K562 (cell line): ENCODE measurements around the gene SOX12. TPM values are rescaled to one million over a fixed set of nuclear protein-coding genes. Genes with fewer than 3 reads are reported as not detected.

Source experiments
- ETV1 ChIP-seq: fragments of 450-650 bp; conservative IDR thresholded peaks from 2 replicates; pipeline ENCODE4 v1.6.1; 2016; ENCODE audit warnings: missing genetic modification characterization, control low read depth, low read depth, missing compliant biosample characterization
- PCBP1 ChIP-seq: fragments of 200-400 bp; formaldehyde crosslinking; IDR thresholded peaks from 2 replicates; pipeline ENCODE4 v1.6.1; 2018; ENCODE audit warnings: mild to moderate bottlenecking, low read depth, low read length; ENCODE audit not compliant: poor library complexity, severe bottlenecking
- ZNF212 ChIP-seq: fragments of 450-650 bp; formaldehyde crosslinking; IDR thresholded peaks from 2 replicates; pipeline ENCODE4 v1.4.0; 2020; ENCODE audit warnings: mild to moderate bottlenecking
- ZNF444 ChIP-seq: fragments of 250-450 bp; sonication (Bioruptor Pico); IDR thresholded peaks from 2 replicates; pipeline ENCODE4 v1.4.0; 2020; ENCODE audit warnings: mild to moderate bottlenecking, moderate library complexity
- ZNF77 ChIP-seq: fragments of 250-450 bp; sonication (Bioruptor Pico); IDR thresholded peaks from 2 replicates; pipeline ENCODE4 v1.5.0; 2020
- ZZZ3 ChIP-seq: fragments of 450-650 bp; IDR thresholded peaks from 2 replicates; pipeline ENCODE4 v1.6.1; 2016; ENCODE audit warnings: antibody characterized with exemption, mild to moderate bottlenecking, moderate library complexity
- polyA plus RNA-seq, 8 experiments: library from polyadenylated mRNA; depleted of rRNA in 4 of 8; stranded (reverse) in 5 of 8; unstranded in 3 of 8; fragments of >200 nt; fragmentation: Nextera tagmentation in 2 of 8; fragmentation: Illumina TruSeq in 1 of 8; extraction: Ambion mirVana in 2 of 8; extraction: Trizol in 1 of 8; gene quantifications; 2 replicates each; pipeline versions ENCODE4 v1.2.1 to v1.2.3, GENCODE V29; 2011 to 2014; ENCODE audit warnings: inconsistent platforms in 1 of 8, missing spikeins in 1 of 8
- total RNA-seq, 7 experiments: library from RNA; depleted of rRNA in 6 of 7; stranded (reverse); fragments of >200 nt in 6 of 7; fragmentation: Illumina TruSeq in 2 of 7; extraction: Trizol in 2 of 7; gene quantifications; 2 replicates each; pipeline versions ENCODE4 v1.2.1 to v1.2.3, GENCODE V29; 2011 to 2021; ENCODE audit warnings: low replicate concordance in 1 of 7
- TF ChIP-seq, protein P1 (sequence below): fragments of 450-650 bp; IDR thresholded peaks from 2 replicates; pipeline ENCODE4 v1.6.1; 2016; ENCODE audit warnings: mild to moderate bottlenecking, moderate library complexity
- TF ChIP-seq, protein P2 (sequence below): fragments of 450-650 bp; IDR thresholded peaks from 2 replicates; pipeline ENCODE4 v1.6.1; 2017; ENCODE audit warnings: antibody characterized with exemption, mild to moderate bottlenecking
- TF ChIP-seq, protein P3 (sequence below): sonication (generic); formaldehyde crosslinking; IDR thresholded peaks from 2 replicates; pipeline ENCODE4 v1.8.1; 2023; ENCODE audit warnings: mild to moderate bottlenecking, missing genetic modification reagents, moderate library complexity

SOX12 gene
- total and polyA plus RNA-seq, 9 of the 15 experiments (the other 6 are each of a cell fraction or from before 2014, with no cell fraction given), result 0.42 to 26.3 (median 2.6) TPM

DNA sequence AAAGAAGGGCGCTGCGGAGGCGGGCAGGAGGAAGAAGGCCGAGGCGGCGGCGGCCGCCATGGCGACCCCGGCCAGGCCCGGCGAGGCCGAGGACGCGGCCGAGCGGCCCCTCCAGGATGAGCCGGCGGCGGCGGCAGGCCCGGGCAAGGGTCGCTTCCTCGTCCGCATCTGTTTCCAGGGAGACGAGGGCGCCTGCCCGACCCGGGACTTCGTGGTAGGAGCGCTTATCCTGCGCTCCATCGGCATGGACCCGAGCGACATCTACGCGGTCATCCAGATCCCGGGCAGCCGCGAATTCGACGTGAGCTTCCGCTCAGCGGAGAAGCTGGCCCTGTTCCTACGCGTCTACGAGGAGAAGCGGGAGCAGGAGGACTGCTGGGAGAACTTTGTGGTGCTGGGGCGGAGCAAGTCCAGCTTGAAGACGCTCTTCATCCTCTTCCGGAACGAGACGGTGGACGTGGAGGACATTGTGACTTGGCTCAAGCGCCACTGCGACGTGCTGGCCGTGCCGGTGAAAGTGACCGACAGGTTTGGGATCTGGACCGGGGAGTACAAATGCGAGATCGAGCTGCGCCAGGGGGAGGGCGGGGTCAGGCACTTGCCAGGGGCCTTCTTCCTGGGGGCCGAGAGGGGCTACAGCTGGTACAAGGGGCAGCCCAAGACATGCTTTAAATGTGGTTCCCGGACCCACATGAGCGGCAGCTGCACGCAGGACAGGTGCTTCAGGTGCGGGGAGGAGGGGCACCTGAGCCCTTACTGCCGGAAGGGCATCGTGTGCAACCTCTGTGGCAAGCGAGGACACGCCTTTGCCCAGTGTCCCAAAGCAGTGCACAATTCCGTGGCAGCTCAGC, 27.2 kb upstream of the SOX12 start (continued):
- TF ChIP-seq, protein P1, sequence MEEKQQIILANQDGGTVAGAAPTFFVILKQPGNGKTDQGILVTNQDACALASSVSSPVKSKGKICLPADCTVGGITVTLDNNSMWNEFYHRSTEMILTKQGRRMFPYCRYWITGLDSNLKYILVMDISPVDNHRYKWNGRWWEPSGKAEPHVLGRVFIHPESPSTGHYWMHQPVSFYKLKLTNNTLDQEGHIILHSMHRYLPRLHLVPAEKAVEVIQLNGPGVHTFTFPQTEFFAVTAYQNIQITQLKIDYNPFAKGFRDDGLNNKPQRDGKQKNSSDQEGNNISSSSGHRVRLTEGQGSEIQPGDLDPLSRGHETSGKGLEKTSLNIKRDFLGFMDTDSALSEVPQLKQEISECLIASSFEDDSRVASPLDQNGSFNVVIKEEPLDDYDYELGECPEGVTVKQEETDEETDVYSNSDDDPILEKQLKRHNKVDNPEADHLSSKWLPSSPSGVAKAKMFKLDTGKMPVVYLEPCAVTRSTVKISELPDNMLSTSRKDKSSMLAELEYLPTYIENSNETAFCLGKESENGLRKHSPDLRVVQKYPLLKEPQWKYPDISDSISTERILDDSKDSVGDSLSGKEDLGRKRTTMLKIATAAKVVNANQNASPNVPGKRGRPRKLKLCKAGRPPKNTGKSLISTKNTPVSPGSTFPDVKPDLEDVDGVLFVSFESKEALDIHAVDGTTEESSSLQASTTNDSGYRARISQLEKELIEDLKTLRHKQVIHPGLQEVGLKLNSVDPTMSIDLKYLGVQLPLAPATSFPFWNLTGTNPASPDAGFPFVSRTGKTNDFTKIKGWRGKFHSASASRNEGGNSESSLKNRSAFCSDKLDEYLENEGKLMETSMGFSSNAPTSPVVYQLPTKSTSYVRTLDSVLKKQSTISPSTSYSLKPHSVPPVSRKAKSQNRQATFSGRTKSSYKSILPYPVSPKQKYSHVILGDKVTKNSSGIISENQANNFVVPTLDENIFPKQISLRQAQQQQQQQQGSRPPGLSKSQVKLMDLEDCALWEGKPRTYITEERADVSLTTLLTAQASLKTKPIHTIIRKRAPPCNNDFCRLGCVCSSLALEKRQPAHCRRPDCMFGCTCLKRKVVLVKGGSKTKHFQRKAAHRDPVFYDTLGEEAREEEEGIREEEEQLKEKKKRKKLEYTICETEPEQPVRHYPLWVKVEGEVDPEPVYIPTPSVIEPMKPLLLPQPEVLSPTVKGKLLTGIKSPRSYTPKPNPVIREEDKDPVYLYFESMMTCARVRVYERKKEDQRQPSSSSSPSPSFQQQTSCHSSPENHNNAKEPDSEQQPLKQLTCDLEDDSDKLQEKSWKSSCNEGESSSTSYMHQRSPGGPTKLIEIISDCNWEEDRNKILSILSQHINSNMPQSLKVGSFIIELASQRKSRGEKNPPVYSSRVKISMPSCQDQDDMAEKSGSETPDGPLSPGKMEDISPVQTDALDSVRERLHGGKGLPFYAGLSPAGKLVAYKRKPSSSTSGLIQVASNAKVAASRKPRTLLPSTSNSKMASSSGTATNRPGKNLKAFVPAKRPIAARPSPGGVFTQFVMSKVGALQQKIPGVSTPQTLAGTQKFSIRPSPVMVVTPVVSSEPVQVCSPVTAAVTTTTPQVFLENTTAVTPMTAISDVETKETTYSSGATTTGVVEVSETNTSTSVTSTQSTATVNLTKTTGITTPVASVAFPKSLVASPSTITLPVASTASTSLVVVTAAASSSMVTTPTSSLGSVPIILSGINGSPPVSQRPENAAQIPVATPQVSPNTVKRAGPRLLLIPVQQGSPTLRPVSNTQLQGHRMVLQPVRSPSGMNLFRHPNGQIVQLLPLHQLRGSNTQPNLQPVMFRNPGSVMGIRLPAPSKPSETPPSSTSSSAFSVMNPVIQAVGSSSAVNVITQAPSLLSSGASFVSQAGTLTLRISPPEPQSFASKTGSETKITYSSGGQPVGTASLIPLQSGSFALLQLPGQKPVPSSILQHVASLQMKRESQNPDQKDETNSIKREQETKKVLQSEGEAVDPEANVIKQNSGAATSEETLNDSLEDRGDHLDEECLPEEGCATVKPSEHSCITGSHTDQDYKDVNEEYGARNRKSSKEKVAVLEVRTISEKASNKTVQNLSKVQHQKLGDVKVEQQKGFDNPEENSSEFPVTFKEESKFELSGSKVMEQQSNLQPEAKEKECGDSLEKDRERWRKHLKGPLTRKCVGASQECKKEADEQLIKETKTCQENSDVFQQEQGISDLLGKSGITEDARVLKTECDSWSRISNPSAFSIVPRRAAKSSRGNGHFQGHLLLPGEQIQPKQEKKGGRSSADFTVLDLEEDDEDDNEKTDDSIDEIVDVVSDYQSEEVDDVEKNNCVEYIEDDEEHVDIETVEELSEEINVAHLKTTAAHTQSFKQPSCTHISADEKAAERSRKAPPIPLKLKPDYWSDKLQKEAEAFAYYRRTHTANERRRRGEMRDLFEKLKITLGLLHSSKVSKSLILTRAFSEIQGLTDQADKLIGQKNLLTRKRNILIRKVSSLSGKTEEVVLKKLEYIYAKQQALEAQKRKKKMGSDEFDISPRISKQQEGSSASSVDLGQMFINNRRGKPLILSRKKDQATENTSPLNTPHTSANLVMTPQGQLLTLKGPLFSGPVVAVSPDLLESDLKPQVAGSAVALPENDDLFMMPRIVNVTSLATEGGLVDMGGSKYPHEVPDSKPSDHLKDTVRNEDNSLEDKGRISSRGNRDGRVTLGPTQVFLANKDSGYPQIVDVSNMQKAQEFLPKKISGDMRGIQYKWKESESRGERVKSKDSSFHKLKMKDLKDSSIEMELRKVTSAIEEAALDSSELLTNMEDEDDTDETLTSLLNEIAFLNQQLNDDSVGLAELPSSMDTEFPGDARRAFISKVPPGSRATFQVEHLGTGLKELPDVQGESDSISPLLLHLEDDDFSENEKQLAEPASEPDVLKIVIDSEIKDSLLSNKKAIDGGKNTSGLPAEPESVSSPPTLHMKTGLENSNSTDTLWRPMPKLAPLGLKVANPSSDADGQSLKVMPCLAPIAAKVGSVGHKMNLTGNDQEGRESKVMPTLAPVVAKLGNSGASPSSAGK, result no peak
- TF ChIP-seq, protein P2, sequence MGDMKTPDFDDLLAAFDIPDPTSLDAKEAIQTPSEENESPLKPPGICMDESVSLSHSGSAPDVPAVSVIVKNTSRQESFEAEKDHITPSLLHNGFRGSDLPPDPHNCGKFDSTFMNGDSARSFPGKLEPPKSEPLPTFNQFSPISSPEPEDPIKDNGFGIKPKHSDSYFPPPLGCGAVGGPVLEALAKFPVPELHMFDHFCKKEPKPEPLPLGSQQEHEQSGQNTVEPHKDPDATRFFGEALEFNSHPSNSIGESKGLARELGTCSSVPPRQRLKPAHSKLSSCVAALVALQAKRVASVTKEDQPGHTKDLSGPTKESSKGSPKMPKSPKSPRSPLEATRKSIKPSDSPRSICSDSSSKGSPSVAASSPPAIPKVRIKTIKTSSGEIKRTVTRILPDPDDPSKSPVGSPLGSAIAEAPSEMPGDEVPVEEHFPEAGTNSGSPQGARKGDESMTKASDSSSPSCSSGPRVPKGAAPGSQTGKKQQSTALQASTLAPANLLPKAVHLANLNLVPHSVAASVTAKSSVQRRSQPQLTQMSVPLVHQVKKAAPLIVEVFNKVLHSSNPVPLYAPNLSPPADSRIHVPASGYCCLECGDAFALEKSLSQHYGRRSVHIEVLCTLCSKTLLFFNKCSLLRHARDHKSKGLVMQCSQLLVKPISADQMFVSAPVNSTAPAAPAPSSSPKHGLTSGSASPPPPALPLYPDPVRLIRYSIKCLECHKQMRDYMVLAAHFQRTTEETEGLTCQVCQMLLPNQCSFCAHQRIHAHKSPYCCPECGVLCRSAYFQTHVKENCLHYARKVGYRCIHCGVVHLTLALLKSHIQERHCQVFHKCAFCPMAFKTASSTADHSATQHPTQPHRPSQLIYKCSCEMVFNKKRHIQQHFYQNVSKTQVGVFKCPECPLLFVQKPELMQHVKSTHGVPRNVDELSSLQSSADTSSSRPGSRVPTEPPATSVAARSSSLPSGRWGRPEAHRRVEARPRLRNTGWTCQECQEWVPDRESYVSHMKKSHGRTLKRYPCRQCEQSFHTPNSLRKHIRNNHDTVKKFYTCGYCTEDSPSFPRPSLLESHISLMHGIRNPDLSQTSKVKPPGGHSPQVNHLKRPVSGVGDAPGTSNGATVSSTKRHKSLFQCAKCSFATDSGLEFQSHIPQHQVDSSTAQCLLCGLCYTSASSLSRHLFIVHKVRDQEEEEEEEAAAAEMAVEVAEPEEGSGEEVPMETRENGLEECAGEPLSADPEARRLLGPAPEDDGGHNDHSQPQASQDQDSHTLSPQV, result no peak
- TF ChIP-seq ZZZ3, result no peak
- peak; percentile 57 for TF ChIP-seq ETV1 (tag)
- TF ChIP-seq PCBP1, result no peak
- TF ChIP-seq, protein P3, sequence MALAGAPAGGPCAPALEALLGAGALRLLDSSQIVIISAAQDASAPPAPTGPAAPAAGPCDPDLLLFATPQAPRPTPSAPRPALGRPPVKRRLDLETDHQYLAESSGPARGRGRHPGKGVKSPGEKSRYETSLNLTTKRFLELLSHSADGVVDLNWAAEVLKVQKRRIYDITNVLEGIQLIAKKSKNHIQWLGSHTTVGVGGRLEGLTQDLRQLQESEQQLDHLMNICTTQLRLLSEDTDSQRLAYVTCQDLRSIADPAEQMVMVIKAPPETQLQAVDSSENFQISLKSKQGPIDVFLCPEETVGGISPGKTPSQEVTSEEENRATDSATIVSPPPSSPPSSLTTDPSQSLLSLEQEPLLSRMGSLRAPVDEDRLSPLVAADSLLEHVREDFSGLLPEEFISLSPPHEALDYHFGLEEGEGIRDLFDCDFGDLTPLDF (CRISPR knock-in tag), result 0 out of 2 replicates have a peak, but pooled peaks have one; percentile 27
- TF ChIP-seq ZNF77 (CRISPR knock-in tag), result no peak
- no peak for TF ChIP-seq ZNF212 (CRISPR knock-in tag)
- TF ChIP-seq ZNF444 (CRISPR knock-in tag), result no peak
